ENCODE data around the gene GRXCR2.

DNA sequence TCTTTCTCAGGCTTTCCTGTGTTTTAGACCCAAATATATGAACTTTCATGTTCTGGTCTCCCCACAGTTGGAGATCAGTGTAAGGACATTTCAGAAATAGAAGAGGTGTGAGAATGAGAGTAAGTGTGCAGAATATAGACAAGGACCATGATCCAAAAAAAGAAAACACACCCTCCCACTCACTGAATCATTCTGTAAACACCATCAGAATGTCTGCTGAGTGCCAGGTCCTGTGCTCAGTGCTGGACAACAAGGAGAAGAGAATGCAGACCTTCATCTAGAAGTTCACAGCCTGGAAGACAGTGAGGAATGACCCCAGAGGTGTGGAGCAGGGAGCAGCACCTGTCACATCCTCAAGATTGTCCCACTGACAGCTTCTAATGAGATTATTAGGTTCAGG, 44.5 kb upstream of the GRXCR2 start:
- TF ChIP-seq POLR2AphosphoS5 (IDR thresholded peaks at IDR 0.05; ENCODE audit: low read depth, low read length) (no peak), CTCF (IDR thresholded peaks at IDR 0.05) (no peak), TCF7L2 (IDR thresholded peaks at IDR 0.05; ENCODE audit: low read depth, low read length) (no peak)
- TF ChIP-seq, protein P1, sequence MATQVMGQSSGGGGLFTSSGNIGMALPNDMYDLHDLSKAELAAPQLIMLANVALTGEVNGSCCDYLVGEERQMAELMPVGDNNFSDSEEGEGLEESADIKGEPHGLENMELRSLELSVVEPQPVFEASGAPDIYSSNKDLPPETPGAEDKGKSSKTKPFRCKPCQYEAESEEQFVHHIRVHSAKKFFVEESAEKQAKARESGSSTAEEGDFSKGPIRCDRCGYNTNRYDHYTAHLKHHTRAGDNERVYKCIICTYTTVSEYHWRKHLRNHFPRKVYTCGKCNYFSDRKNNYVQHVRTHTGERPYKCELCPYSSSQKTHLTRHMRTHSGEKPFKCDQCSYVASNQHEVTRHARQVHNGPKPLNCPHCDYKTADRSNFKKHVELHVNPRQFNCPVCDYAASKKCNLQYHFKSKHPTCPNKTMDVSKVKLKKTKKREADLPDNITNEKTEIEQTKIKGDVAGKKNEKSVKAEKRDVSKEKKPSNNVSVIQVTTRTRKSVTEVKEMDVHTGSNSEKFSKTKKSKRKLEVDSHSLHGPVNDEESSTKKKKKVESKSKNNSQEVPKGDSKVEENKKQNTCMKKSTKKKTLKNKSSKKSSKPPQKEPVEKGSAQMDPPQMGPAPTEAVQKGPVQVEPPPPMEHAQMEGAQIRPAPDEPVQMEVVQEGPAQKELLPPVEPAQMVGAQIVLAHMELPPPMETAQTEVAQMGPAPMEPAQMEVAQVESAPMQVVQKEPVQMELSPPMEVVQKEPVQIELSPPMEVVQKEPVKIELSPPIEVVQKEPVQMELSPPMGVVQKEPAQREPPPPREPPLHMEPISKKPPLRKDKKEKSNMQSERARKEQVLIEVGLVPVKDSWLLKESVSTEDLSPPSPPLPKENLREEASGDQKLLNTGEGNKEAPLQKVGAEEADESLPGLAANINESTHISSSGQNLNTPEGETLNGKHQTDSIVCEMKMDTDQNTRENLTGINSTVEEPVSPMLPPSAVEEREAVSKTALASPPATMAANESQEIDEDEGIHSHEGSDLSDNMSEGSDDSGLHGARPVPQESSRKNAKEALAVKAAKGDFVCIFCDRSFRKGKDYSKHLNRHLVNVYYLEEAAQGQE (IDR thresholded peaks at IDR 0.05; ENCODE audit: insufficient read depth in 1 of 2, low read depth in 2 of 2, low read length in 1 of 2), result no peak
